GM23338 (cell line): ENCODE data around the gene RPS2. TPM values are rescaled to one million over a fixed set of nuclear protein-coding genes. Genes with fewer than 3 reads are reported as not detected.

Experiments used
- ATAC-seq: fragments of 200-7000 bp; cut with Tn5 transposase; 3 replicates; pipeline ENCODE4 v1.9.1; 2020
- DNase-seq: peaks from one replicate; pipeline ENCODE4 v3.0.0-alpha.2; 2015; ENCODE audit warnings: low spot score
- H2AFZ ChIP-seq: fragments of 200-600 bp; sonication (generic); 2 replicates; pipeline ENCODE4 v1.8.0; 2016; ENCODE audit warnings: antibody characterized with exemption, mild to moderate bottlenecking, moderate library complexity
- H3F3A ChIP-seq: fragments of 200-600 bp; sonication (generic); replicated peaks from 2 replicates; pipeline ENCODE4 v1.8.0; 2017; ENCODE audit warnings: antibody characterized with exemption, mixed run types, low read depth
- H3K27ac ChIP-seq: fragments of 200-600 bp; sonication (generic); 2 replicates; pipeline ENCODE4 v1.6.1; 2016; ENCODE audit warnings: low read depth
- H3K27me3 ChIP-seq: fragments of 200-600 bp; sonication (generic); 2 replicates; pipeline ENCODE4 v1.8.0; 2016; ENCODE audit warnings: mild to moderate bottlenecking, mixed run types, moderate library complexity; ENCODE audit not compliant: insufficient read depth
- H3K36me3 ChIP-seq: fragments of 200-600 bp; sonication (generic); 2 replicates; pipeline ENCODE4 v1.8.0; 2016; ENCODE audit warnings: mild to moderate bottlenecking; ENCODE audit not compliant: insufficient read depth
- H3K4me1 ChIP-seq: fragments of 200-600 bp; sonication (generic); 2 replicates; pipeline ENCODE4 v1.8.0; 2016; ENCODE audit warnings: mild to moderate bottlenecking, moderate library complexity; ENCODE audit not compliant: insufficient read depth
- H3K4me2 ChIP-seq: fragments of 200-600 bp; sonication (generic); 2 replicates; pipeline ENCODE4 v1.7.1; 2017; ENCODE audit warnings: mixed run types
- H3K4me3 ChIP-seq: fragments of 200-600 bp; sonication (generic); 2 replicates; pipeline ENCODE4 v1.6.1; 2016; ENCODE audit warnings: mixed run types
- H3K79me2 ChIP-seq: fragments of 200-600 bp; sonication (generic); replicated peaks from 2 replicates; pipeline ENCODE4 v1.8.0; 2017; ENCODE audit warnings: mild to moderate bottlenecking; ENCODE audit not compliant: insufficient read depth
- H3K9me2 ChIP-seq: fragments of 200-600 bp; sonication (generic); 2 replicates; pipeline ENCODE4 v1.8.0; 2017; ENCODE audit not compliant: insufficient read depth
- H4K20me1 ChIP-seq: fragments of 200-600 bp; sonication (generic); replicated peaks from 2 replicates; pipeline ENCODE4 v1.8.0; 2017; ENCODE audit warnings: mild to moderate bottlenecking; ENCODE audit not compliant: insufficient read depth
- H3K27ac Mint-ChIP-seq: 2 replicates; pipeline ENCODE4 v1.8.0; 2020; ENCODE audit warnings: inconsistent platforms, mild to moderate bottlenecking, moderate library complexity, mixed read lengths
- H3K27me3 Mint-ChIP-seq: 3 replicates; pipeline ENCODE4 v1.8.0; 2022; ENCODE audit warnings: low read depth, mild to moderate bottlenecking, moderate library complexity, mixed read lengths, inconsistent platforms; ENCODE audit not compliant: insufficient read depth, poor library complexity
- H3K36me3 Mint-ChIP-seq: 3 replicates; pipeline ENCODE4 v1.8.0; 2021; ENCODE audit warnings: low read depth, mild to moderate bottlenecking, inconsistent platforms, moderate library complexity, mixed read lengths
- H3K4me1 Mint-ChIP-seq: 3 replicates; pipeline ENCODE4 v1.8.0; 2020; ENCODE audit warnings: mild to moderate bottlenecking, inconsistent platforms, mixed read lengths
- H3K4me3 Mint-ChIP-seq: 3 replicates; pipeline ENCODE4 v1.8.0; 2021; ENCODE audit warnings: moderate library complexity, mild to moderate bottlenecking, inconsistent platforms, mixed read lengths
- H3K9me3 Mint-ChIP-seq: 3 replicates; pipeline ENCODE4 v1.8.0; 2020; ENCODE audit warnings: moderate library complexity, mild to moderate bottlenecking, inconsistent platforms, mixed read lengths
- CREB1 ChIP-seq: fragments of 250-450 bp; sonication (Bioruptor Pico); IDR thresholded peaks from 2 replicates; pipeline ENCODE4 v1.5.0; 2020; ENCODE audit warnings: low read depth, mild to moderate bottlenecking, moderate library complexity
- CTCF ChIP-seq, 2 experiments: fragments of 200-600 bp in 1 of 2; sonication (generic) in 1 of 2; conservative IDR thresholded peaks; 2 replicates each; pipeline versions ENCODE4 v1.5.1 to v1.6.1; 2016 to 2017; ENCODE audit warnings: antibody characterized with exemption in 2 of 2, low read depth in 2 of 2, mild to moderate bottlenecking in 2 of 2, moderate library complexity in 1 of 2
- EZH2 ChIP-seq: fragments of 200-600 bp; sonication (generic); IDR thresholded peaks from one replicate; pipeline ENCODE4 v1.8.0; 2017; ENCODE audit warnings: antibody characterized with exemption, mild to moderate bottlenecking, low read depth; ENCODE audit not compliant: unreplicated experiment
- EZH2phosphoT487 ChIP-seq: fragments of 200-600 bp; sonication (generic); IDR thresholded peaks from one replicate; pipeline ENCODE4 v1.8.1; 2018; ENCODE audit warnings: antibody characterized with exemption; ENCODE audit not compliant: unreplicated experiment
- JUNB ChIP-seq: IDR thresholded peaks from one replicate; pipeline ENCODE4 v1.6.1; 2016; ENCODE audit warnings: antibody characterized with exemption; ENCODE audit not compliant: unreplicated experiment
- NANOG ChIP-seq: IDR thresholded peaks from 2 replicates; pipeline ENCODE4 v1.6.1; 2016; ENCODE audit warnings: antibody characterized with exemption, borderline replicate concordance
- POLR2AphosphoS5 ChIP-seq: IDR thresholded peaks from 2 replicates; pipeline ENCODE4 v1.6.1; 2016; ENCODE audit warnings: antibody characterized with exemption, low read depth
- STAT1 ChIP-seq: IDR thresholded peaks from one replicate; pipeline ENCODE4 v1.6.1; 2016; ENCODE audit warnings: antibody characterized with exemption; ENCODE audit not compliant: unreplicated experiment
- ZNF114 ChIP-seq: fragments of 250-450 bp; sonication (Bioruptor Pico); IDR thresholded peaks from 2 replicates; pipeline ENCODE4 v1.5.0; 2020; ENCODE audit warnings: mild to moderate bottlenecking, moderate library complexity
- ZNF331 ChIP-seq: fragments of 250-450 bp; sonication (Bioruptor Pico); IDR thresholded peaks from 2 replicates; pipeline ENCODE4 v1.5.0; 2020; ENCODE audit warnings: low read depth, mild to moderate bottlenecking, moderate library complexity
- ZNF462 ChIP-seq: fragments of 250-450 bp; sonication (Bioruptor Pico); IDR thresholded peaks from 2 replicates; pipeline ENCODE4 v1.5.0; 2020; ENCODE audit warnings: mild to moderate bottlenecking, moderate library complexity
- polyA plus RNA-seq: library from polyadenylated mRNA; unstranded; fragments of >200 nt; fragmentation: Nextera tagmentation; extraction: Ambion mirVana; gene quantifications from 2 replicates; pipeline ENCODE4 v1.2.1, GENCODE V29; 2016
- total RNA-seq: library from RNA; depleted of rRNA; stranded (reverse); fragments of >200 nt; shearing (Covaris generic); gene quantifications from 2 replicates; pipeline ENCODE4 v1.2.3, GENCODE V29; 2014
- TF ChIP-seq, protein P1 (sequence below): IDR thresholded peaks from one replicate; pipeline ENCODE4 v1.6.1; 2018; ENCODE audit warnings: antibody characterized with exemption; ENCODE audit not compliant: unreplicated experiment
- TF ChIP-seq, protein P2 (sequence below): IDR thresholded peaks from 2 replicates; pipeline ENCODE4 v1.6.1; 2016; ENCODE audit warnings: antibody characterized with exemption

RPS2 gene
- total and polyA plus RNA-seq, 2 experiments from 2014 or later, result 3,786 to 3,992 TPM

DNA sequence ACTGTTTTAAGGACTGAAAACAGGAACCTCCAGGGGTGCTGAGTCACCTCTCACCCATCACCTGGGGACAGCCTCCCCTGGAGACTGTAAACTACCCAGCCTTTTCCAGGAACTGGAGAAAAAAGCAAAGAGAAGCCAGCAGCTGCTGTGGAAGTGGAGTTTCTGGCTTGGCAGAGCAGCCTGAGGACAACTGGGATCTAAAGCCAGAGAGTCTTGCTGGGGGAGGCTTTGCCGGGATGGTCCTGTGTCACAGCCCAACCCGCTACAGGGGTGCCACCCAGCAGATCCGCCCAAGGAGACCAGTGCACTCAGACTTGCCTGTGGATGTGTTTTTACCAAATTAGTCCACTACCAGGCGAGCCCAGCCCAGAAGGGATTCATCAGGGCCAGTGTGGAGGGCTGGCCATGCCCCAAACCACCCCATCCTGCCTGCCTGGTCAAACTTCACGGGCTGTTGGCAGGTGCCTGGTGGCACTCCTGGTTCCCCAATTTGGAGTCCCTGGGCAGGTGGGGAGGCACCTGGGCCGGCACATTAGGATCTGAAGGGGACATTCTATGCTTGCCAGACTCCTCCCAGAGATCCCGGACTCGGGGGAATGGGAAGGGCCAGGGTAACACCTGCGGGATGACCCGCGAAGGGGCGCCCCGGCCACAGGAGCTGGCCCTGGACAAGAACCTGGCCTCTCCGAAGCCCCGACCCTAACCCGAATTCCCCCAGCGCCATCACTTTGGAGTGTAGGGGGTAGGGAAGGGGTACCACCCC, 22.4 kb downstream of the RPS2 start:
- Histone ChIP-seq H3K4me2 (peak overlapping the region; percentile 93), H3K9me2 (no peaks in the 10 kb centered on the region), H2AFZ (no peak overlapping the region), H3K4me1 (peaks cover 15% of the 10 kb centered on the region; the same call in 1 of the 2 replicates), H3K36me3 (no peaks in the 10 kb centered on the region), H3K79me2 (no peaks in the 10 kb centered on the region), H3K27me3 (no peaks in the 10 kb centered on the region), H3K27ac (no peak overlapping the region), H4K20me1 (no peaks in the 10 kb centered on the region; the same call in 1 of the 2 replicates), H3F3A (0 out of 2 replicates have a peak, but pooled peaks cover 10% of the 10 kb centered on the region), H3K4me3 (peak overlapping the region; percentile 97)
- ATAC-seq (peak; percentile 6), DNase-seq (no peak)
- Mint-ChIP-seq H3K27ac (no peak overlapping the region), H3K9me3 (no peaks in the 10 kb centered on the region), H3K27me3 (peaks cover 11% of the 10 kb centered on the region), H3K4me1 (peaks cover 20% of the 10 kb centered on the region), H3K4me3 (peak overlapping the region; percentile 85), H3K36me3 (peaks cover 16% of the 10 kb centered on the region)
- TF ChIP-seq CTCF (conservative IDR thresholded peaks at IDR 0.05; ENCODE audit: low read depth in 2 of 2), result no peak
- TF ChIP-seq EZH2phosphoT487, result no peak
- TF ChIP-seq ZNF462, result no peak
- no peak for TF ChIP-seq STAT1
- TF ChIP-seq, protein P1, sequence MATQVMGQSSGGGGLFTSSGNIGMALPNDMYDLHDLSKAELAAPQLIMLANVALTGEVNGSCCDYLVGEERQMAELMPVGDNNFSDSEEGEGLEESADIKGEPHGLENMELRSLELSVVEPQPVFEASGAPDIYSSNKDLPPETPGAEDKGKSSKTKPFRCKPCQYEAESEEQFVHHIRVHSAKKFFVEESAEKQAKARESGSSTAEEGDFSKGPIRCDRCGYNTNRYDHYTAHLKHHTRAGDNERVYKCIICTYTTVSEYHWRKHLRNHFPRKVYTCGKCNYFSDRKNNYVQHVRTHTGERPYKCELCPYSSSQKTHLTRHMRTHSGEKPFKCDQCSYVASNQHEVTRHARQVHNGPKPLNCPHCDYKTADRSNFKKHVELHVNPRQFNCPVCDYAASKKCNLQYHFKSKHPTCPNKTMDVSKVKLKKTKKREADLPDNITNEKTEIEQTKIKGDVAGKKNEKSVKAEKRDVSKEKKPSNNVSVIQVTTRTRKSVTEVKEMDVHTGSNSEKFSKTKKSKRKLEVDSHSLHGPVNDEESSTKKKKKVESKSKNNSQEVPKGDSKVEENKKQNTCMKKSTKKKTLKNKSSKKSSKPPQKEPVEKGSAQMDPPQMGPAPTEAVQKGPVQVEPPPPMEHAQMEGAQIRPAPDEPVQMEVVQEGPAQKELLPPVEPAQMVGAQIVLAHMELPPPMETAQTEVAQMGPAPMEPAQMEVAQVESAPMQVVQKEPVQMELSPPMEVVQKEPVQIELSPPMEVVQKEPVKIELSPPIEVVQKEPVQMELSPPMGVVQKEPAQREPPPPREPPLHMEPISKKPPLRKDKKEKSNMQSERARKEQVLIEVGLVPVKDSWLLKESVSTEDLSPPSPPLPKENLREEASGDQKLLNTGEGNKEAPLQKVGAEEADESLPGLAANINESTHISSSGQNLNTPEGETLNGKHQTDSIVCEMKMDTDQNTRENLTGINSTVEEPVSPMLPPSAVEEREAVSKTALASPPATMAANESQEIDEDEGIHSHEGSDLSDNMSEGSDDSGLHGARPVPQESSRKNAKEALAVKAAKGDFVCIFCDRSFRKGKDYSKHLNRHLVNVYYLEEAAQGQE, result no peak
- no peak for TF ChIP-seq ZNF331 (CRISPR knock-in tag)
- TF ChIP-seq EZH2, result no peak
- no peak for TF ChIP-seq NANOG
- no peak for TF ChIP-seq POLR2AphosphoS5
- TF ChIP-seq, protein P2, sequence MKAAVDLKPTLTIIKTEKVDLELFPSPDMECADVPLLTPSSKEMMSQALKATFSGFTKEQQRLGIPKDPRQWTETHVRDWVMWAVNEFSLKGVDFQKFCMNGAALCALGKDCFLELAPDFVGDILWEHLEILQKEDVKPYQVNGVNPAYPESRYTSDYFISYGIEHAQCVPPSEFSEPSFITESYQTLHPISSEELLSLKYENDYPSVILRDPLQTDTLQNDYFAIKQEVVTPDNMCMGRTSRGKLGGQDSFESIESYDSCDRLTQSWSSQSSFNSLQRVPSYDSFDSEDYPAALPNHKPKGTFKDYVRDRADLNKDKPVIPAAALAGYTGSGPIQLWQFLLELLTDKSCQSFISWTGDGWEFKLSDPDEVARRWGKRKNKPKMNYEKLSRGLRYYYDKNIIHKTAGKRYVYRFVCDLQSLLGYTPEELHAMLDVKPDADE, result no peak
- TF ChIP-seq JUNB, result no peak
- TF ChIP-seq CREB1 (CRISPR knock-in tag), result no peak
- TF ChIP-seq ZNF114 (CRISPR knock-in tag), result no peak
